SK-N-SH (cell line): Measurements from ENCODE around the gene SLCO4A1. TPM values are rescaled to one million over a fixed set of nuclear protein-coding genes. Genes with fewer than 3 reads are reported as not detected.

Experiments
- CTCF ChIA-PET: fragments of 300-600, 350-600 bp; formaldehyde crosslinking; extraction: SDS; loops from one replicate; lab custom pipeline; 2021; lab: Yijun Ruan, JAX
- POLR2A ChIA-PET: fragments of 350-600 bp; sonication (Branson Sonifier 250); formaldehyde crosslinking; extraction: SDS; loops from one replicate; lab custom pipeline; 2020; ENCODE audit warnings: antibody characterized with exemption, inconsistent platforms; lab: Yijun Ruan, JAX
- DNase-seq: peaks from one replicate; pipeline ENCODE4 v3.0.0; 2012
- H2AFZ ChIP-seq: fragments of 200-600 bp; sonication (generic); 2 replicates; pipeline ENCODE4 v1.8.1; 2016; ENCODE audit warnings: antibody characterized with exemption, mild to moderate bottlenecking, low read depth
- H3F3A ChIP-seq: fragments of 200-600 bp; sonication (generic); replicated peaks from 2 replicates; pipeline ENCODE3; 2016; ENCODE audit warnings: antibody characterized with exemption, mild to moderate bottlenecking; ENCODE audit not compliant: insufficient read depth
- H3K27ac ChIP-seq, 2 experiments: fragments of 200-500 bp in 1 of 2; fragments of 200-600 bp in 1 of 2; sonication (Bioruptor generic) in 1 of 2; sonication (generic), shearing (Covaris generic) in 1 of 2; 2 replicates each; pipeline versions ENCODE4 v1.5.1 to v1.6.1; 2014 to 2016; ENCODE audit warnings: low read depth in 2 of 2, inconsistent platforms in 1 of 2, low read length in 1 of 2, mild to moderate bottlenecking in 1 of 2, mixed read lengths in 1 of 2
- H3K27me3 ChIP-seq: fragments of 200-600 bp; sonication (generic), shearing (Covaris generic); 2 replicates; pipeline ENCODE4 v1.6.1; 2016; ENCODE audit warnings: mixed run types; ENCODE audit not compliant: insufficient read depth
- H3K36me3 ChIP-seq, 2 experiments: fragments of 200-500 bp in 1 of 2; fragments of 200-600 bp in 1 of 2; sonication (Bioruptor generic) in 1 of 2; sonication (generic) in 1 of 2; replicated peaks in 1 of 2; 2 replicates each; pipeline versions ENCODE3 to v1.5.1; 2014 to 2016; ENCODE audit warnings: low read length in 1 of 2, mild to moderate bottlenecking in 1 of 2; ENCODE audit not compliant: insufficient read depth in 2 of 2, control insufficient read depth in 1 of 2
- H3K4me1 ChIP-seq, 2 experiments: fragments of 200-500 bp in 1 of 2; fragments of 200-600 bp in 1 of 2; sonication (Bioruptor generic) in 1 of 2; sonication (generic), shearing (Covaris generic) in 1 of 2; 2 replicates each; pipeline versions ENCODE4 v1.5.1 to v1.6.1; 2014 to 2016; ENCODE audit warnings: low read depth in 1 of 2, low read length in 1 of 2, mixed run types in 1 of 2; ENCODE audit not compliant: insufficient read depth in 2 of 2, control insufficient read depth in 1 of 2
- H3K4me2 ChIP-seq: fragments of 200-600 bp; sonication (generic), shearing (Covaris generic); 2 replicates; pipeline ENCODE4 v1.6.1; 2017; ENCODE audit warnings: mixed run types
- H3K4me3 ChIP-seq, 2 experiments: fragments of 200-500 bp in 1 of 2; fragments of 200-600 bp in 1 of 2; sonication (Bioruptor generic) in 1 of 2; sonication (generic), shearing (Covaris generic) in 1 of 2; 2 replicates each; pipeline versions ENCODE4 v1.5.1 to v1.8.1; 2014 to 2016; ENCODE audit warnings: low read depth in 2 of 2, inconsistent platforms in 1 of 2, low read length in 1 of 2, mild to moderate bottlenecking in 1 of 2, mixed read lengths in 1 of 2, moderate library complexity in 1 of 2
- H3K79me2 ChIP-seq: fragments of 200-600 bp; sonication (generic); 2 replicates; pipeline ENCODE4 v1.8.1; 2017; ENCODE audit warnings: mild to moderate bottlenecking; ENCODE audit not compliant: insufficient read depth
- H3K9ac ChIP-seq: fragments of 200-600 bp; sonication (generic); 2 replicates; pipeline ENCODE4 v1.6.1; 2017; ENCODE audit warnings: mixed run types
- H3K9me2 ChIP-seq: fragments of 200-600 bp; sonication (generic); 2 replicates; pipeline ENCODE4 v1.6.1; 2017; ENCODE audit warnings: mixed run types
- H3K9me3 ChIP-seq: fragments of 200-600 bp; sonication (generic); 2 replicates; pipeline ENCODE4 v1.6.1; 2017; ENCODE audit warnings: mixed run types, mild to moderate bottlenecking, moderate library complexity
- H4K20me1 ChIP-seq: fragments of 200-600 bp; sonication (generic); 2 replicates; pipeline ENCODE4 v1.6.1; 2017; ENCODE audit warnings: mild to moderate bottlenecking, mixed run types; ENCODE audit not compliant: insufficient read depth
- CHD2 ChIP-seq: fragments of 150-350 bp; IDR thresholded peaks from 2 replicates; pipeline ENCODE4 v1.6.1; 2018; ENCODE audit warnings: low read length; ENCODE audit not compliant: partially characterized antibody
- EZH2phosphoT487 ChIP-seq: fragments of 200-600 bp; sonication (generic); IDR thresholded peaks from 2 replicates; pipeline ENCODE4 v1.6.1; 2017; ENCODE audit warnings: low read depth, mixed run types, mild to moderate bottlenecking, antibody characterized with exemption, moderate library complexity, borderline replicate concordance
- FOXJ3 ChIP-seq: sonication (generic); formaldehyde crosslinking; IDR thresholded peaks from 2 replicates; pipeline ENCODE4 v1.5.1; 2020; ENCODE audit warnings: mild to moderate bottlenecking, missing genetic modification reagents
- FOXM1 ChIP-seq: IDR thresholded peaks from 2 replicates; pipeline ENCODE4 v1.4.0; 2012; ENCODE audit warnings: low read depth, mild to moderate bottlenecking
- GATA2 ChIP-seq: sonication (generic); formaldehyde crosslinking; IDR thresholded peaks from 2 replicates; pipeline ENCODE4 v1.5.0; 2020; ENCODE audit warnings: mild to moderate bottlenecking, missing genetic modification reagents
- JUND ChIP-seq: IDR thresholded peaks from 2 replicates; pipeline ENCODE4 v1.4.0; 2012
- NRF1 ChIP-seq: IDR thresholded peaks from 2 replicates; pipeline ENCODE4 v1.6.1; 2012; ENCODE audit warnings: low read depth, mild to moderate bottlenecking, low read length
- POLR2AphosphoS5 ChIP-seq: IDR thresholded peaks from 2 replicates; pipeline ENCODE4 v1.6.1; 2012; ENCODE audit warnings: low read depth, low read length
- RAD21 ChIP-seq: IDR thresholded peaks from 2 replicates; pipeline ENCODE4 v1.6.1; 2012; ENCODE audit warnings: mild to moderate bottlenecking, low read length
- RCOR1 ChIP-seq: fragments of 150-350 bp; IDR thresholded peaks from 2 replicates; pipeline ENCODE4 v1.6.1; 2017; ENCODE audit warnings: antibody characterized with exemption, low read length
- RFX5 ChIP-seq: IDR thresholded peaks from 2 replicates; pipeline ENCODE4 v1.6.1; 2012; ENCODE audit warnings: mild to moderate bottlenecking, improper control_type of control experiment, low read length
- RXRA ChIP-seq: IDR thresholded peaks from 2 replicates; pipeline ENCODE4 v1.4.0; 2012; ENCODE audit warnings: low read depth, mild to moderate bottlenecking, borderline replicate concordance
- SIN3A ChIP-seq: IDR thresholded peaks from 2 replicates; pipeline ENCODE4 v1.6.1; 2012; ENCODE audit warnings: low read depth, mild to moderate bottlenecking, low read length, moderate library complexity, borderline replicate concordance
- SMC3 ChIP-seq: IDR thresholded peaks from 2 replicates; pipeline ENCODE4 v1.6.1; 2012; ENCODE audit warnings: low read depth, low read length, improper control_type of control experiment
- TAF1 ChIP-seq: IDR thresholded peaks from 2 replicates; pipeline ENCODE4 v1.6.1; 2012; ENCODE audit warnings: low read depth, mild to moderate bottlenecking, low read length, moderate library complexity, borderline replicate concordance
- TCF12 ChIP-seq: IDR thresholded peaks from 2 replicates; pipeline ENCODE4 v1.4.0; 2012
- TEAD4 ChIP-seq: IDR thresholded peaks from 2 replicates; pipeline ENCODE4 v1.4.0; 2012; ENCODE audit warnings: mild to moderate bottlenecking, borderline replicate concordance; ENCODE audit not compliant: insufficient read depth
- YY1 ChIP-seq: IDR thresholded peaks from 2 replicates; pipeline ENCODE4 v1.4.0; 2012; ENCODE audit warnings: low read depth, mild to moderate bottlenecking
- ZBTB33 ChIP-seq: IDR thresholded peaks from 2 replicates; pipeline ENCODE4 v1.4.0; 2012; ENCODE audit warnings: low read depth, borderline replicate concordance
- WGBS: methylation state at CpG from one replicate; pipeline ENCODE4 v1.1.6; 2017; ENCODE audit warnings: low lambda C conversion rate; 5-methylcytosine and 5-hydroxymethylcytosine counted together
- polyA plus RNA-seq, 3 experiments: library from polyadenylated mRNA; depleted of rRNA; stranded (reverse); fragments of >200 nt; gene quantifications; 2 replicates each; pipeline ENCODE4 v1.2.3, GENCODE V29; 2012
- TF ChIP-seq, protein P1 (sequence below): IDR thresholded peaks from 2 replicates; pipeline ENCODE4 v1.6.1; 2012; ENCODE audit warnings: mild to moderate bottlenecking, low read depth, low read length, moderate library complexity
- TF ChIP-seq, protein P2 (sequence below): fragments of 150-350 bp; IDR thresholded peaks from 2 replicates; pipeline ENCODE4 v1.6.1; 2016; ENCODE audit warnings: mild to moderate bottlenecking, low read depth, low read length
- TF ChIP-seq, protein P3 (sequence below): IDR thresholded peaks from 2 replicates; pipeline ENCODE4 v1.4.0; 2012; ENCODE audit warnings: low read depth, borderline replicate concordance
- TF ChIP-seq, protein P4 (sequence below): fragments of 150-350 bp; IDR thresholded peaks from 2 replicates; pipeline ENCODE4 v1.6.1; 2017; ENCODE audit warnings: antibody characterized with exemption, low read length, low read depth, borderline replicate concordance

Gene SLCO4A1
- polyA plus RNA-seq, 1 of the 3 experiments (the other 2 are of a cell fraction): 0.33 TPM

GRCh38 chr20:62675877-62676260 is 33.6 kb downstream of the SLCO4A1 start (continued):
- TF ChIP-seq, protein P1, sequence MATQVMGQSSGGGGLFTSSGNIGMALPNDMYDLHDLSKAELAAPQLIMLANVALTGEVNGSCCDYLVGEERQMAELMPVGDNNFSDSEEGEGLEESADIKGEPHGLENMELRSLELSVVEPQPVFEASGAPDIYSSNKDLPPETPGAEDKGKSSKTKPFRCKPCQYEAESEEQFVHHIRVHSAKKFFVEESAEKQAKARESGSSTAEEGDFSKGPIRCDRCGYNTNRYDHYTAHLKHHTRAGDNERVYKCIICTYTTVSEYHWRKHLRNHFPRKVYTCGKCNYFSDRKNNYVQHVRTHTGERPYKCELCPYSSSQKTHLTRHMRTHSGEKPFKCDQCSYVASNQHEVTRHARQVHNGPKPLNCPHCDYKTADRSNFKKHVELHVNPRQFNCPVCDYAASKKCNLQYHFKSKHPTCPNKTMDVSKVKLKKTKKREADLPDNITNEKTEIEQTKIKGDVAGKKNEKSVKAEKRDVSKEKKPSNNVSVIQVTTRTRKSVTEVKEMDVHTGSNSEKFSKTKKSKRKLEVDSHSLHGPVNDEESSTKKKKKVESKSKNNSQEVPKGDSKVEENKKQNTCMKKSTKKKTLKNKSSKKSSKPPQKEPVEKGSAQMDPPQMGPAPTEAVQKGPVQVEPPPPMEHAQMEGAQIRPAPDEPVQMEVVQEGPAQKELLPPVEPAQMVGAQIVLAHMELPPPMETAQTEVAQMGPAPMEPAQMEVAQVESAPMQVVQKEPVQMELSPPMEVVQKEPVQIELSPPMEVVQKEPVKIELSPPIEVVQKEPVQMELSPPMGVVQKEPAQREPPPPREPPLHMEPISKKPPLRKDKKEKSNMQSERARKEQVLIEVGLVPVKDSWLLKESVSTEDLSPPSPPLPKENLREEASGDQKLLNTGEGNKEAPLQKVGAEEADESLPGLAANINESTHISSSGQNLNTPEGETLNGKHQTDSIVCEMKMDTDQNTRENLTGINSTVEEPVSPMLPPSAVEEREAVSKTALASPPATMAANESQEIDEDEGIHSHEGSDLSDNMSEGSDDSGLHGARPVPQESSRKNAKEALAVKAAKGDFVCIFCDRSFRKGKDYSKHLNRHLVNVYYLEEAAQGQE: no peak
- TF ChIP-seq RFX5 (no peak), FOXM1 (no peak), TAF1 (no peak), ZBTB33 (no peak), RXRA (no peak), POLR2AphosphoS5 (no peak), SIN3A (no peak)
- TF ChIP-seq, all 33 proteins: peak for 0

- Histone ChIP-seq H3K9me3 (no peaks in the 10 kb centered on the region), H3K27me3 (no peaks in the 10 kb centered on the region), H2AFZ (no peak overlapping the region), H3F3A (no peaks in the 10 kb centered on the region), H3K9ac (no peak overlapping the region), H3K27ac (no peak overlapping the region), H3K36me3 (no peaks in the 10 kb centered on the region), H3K4me3 (no peak overlapping the region), H3K79me2 (no peaks in the 10 kb centered on the region), H3K9me2 (no peaks in the 10 kb centered on the region), H3K4me2 (no peak overlapping the region), H3K4me1 (peaks cover 0 to 4% of the 10 kb centered on the region in 2 experiments; a peak in 1 of 4 replicates), H4K20me1 (no peaks in the 10 kb centered on the region)
- TF ChIP-seq, protein P2, sequence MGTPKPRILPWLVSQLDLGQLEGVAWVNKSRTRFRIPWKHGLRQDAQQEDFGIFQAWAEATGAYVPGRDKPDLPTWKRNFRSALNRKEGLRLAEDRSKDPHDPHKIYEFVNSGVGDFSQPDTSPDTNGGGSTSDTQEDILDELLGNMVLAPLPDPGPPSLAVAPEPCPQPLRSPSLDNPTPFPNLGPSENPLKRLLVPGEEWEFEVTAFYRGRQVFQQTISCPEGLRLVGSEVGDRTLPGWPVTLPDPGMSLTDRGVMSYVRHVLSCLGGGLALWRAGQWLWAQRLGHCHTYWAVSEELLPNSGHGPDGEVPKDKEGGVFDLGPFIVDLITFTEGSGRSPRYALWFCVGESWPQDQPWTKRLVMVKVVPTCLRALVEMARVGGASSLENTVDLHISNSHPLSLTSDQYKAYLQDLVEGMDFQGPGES: no peak
- no peak for TF ChIP-seq FOXJ3 (CRISPR knock-in tag)
- TF ChIP-seq TCF12: no peak
- no peak for TF ChIP-seq RFX5
- TF ChIP-seq CHD2: no peak
- TF ChIP-seq TEAD4: no peak
- TF ChIP-seq, protein P3, sequence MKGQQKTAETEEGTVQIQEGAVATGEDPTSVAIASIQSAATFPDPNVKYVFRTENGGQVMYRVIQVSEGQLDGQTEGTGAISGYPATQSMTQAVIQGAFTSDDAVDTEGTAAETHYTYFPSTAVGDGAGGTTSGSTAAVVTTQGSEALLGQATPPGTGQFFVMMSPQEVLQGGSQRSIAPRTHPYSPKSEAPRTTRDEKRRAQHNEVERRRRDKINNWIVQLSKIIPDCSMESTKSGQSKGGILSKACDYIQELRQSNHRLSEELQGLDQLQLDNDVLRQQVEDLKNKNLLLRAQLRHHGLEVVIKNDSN: no peak
- TF ChIP-seq SIN3A: no peak
- TF ChIP-seq FOXM1: no peak
- TF ChIP-seq RCOR1: no peak
- no peak for TF ChIP-seq SMC3
- TF ChIP-seq, protein P4, sequence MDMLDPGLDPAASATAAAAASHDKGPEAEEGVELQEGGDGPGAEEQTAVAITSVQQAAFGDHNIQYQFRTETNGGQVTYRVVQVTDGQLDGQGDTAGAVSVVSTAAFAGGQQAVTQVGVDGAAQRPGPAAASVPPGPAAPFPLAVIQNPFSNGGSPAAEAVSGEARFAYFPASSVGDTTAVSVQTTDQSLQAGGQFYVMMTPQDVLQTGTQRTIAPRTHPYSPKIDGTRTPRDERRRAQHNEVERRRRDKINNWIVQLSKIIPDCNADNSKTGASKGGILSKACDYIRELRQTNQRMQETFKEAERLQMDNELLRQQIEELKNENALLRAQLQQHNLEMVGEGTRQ: no peak
- TF ChIP-seq EZH2phosphoT487: no peak
- no peak for TF ChIP-seq NRF1
- TF ChIP-seq TAF1: no peak
- no peak for TF ChIP-seq RAD21
- no peak for TF ChIP-seq GATA2
- no peak for TF ChIP-seq JUND
- no peak for TF ChIP-seq YY1
- ChIA-PET POLR2A (no interaction called here), CTCF (interaction anchor here (3.4 kb wide), 1 partner anchor 115 kb away, joined by 24 read pairs; no protein-coding TSS in a partner anchor)
- 83% methylated on average over 9 of the region's 9 CpGs for WGBS
- DNase-seq: no peak
Measured at GRCh38 chr20:62676976-62677375, 34.7 kb downstream of the SLCO4A1 start.
